ENCODE data around the gene GGA1.

The GGA1 gene

GRCh38 chr22:37665487-37665886, 56.9 kb downstream of the GGA1 start:
- Histone ChIP-seq H3K27ac (ENCODE audit: low read depth, low read length) (no peak overlapping the region), H3K9ac (ENCODE audit: low read length) (no peak overlapping the region), H3K36me3 (ENCODE audit: control insufficient read depth, insufficient read depth, low read length) (peaks cover 23% of the 10 kb centered on the region)

GRCh38 chr22:37669586-37669985, 61.0 kb downstream of the GGA1 start:
- no peak overlapping the region for H3K9ac ChIP-seq (ENCODE audit: low read length)
- H3K27ac ChIP-seq (ENCODE audit: low read depth, low read length): no peak overlapping the region
- H3K36me3 ChIP-seq (ENCODE audit: control insufficient read depth, insufficient read depth, low read length): peaks cover 23% of the 10 kb centered on the region
- H3K4me3 ChIP-seq (ENCODE audit: low read depth, low read length): no peak overlapping the region
- no peaks in the 10 kb centered on the region for H3K27me3 ChIP-seq (ENCODE audit: control insufficient read depth, insufficient read depth, low read length)
- H3K4me1 ChIP-seq (ENCODE audit: control insufficient read depth, insufficient read depth, low read length): 0 out of 2 replicates have a peak, but pooled peaks cover 9% of the 10 kb centered on the region
- H3K9me3 ChIP-seq (ENCODE audit: control insufficient read depth, insufficient read depth, low read depth, low read length): no peaks in the 10 kb centered on the region

More at GRCh38 chr22:37665487-37665886, 56.9 kb downstream of the GGA1 start:
- Histone ChIP-seq H3K9me3 (ENCODE audit: control insufficient read depth, insufficient read depth, low read depth, low read length) (no peaks in the 10 kb centered on the region), H3K27me3 (ENCODE audit: control insufficient read depth, insufficient read depth, low read length) (no peaks in the 10 kb centered on the region), H3K4me1 (ENCODE audit: control insufficient read depth, insufficient read depth, low read length) (peaks cover 13% of the 10 kb centered on the region), H3K4me3 (ENCODE audit: low read depth, low read length) (no peak overlapping the region)

- peaks cover 20% of the 10 kb centered on the region for H3K4me1 ChIP-seq (ENCODE audit: control insufficient read depth, insufficient read depth, low read length)
- no peaks in the 10 kb centered on the region for H3K27me3 ChIP-seq (ENCODE audit: control insufficient read depth, insufficient read depth, low read length)
- H3K9ac ChIP-seq (ENCODE audit: low read length): no peak overlapping the region
- H3K36me3 ChIP-seq (ENCODE audit: control insufficient read depth, insufficient read depth, low read length): peaks cover 2% of the 10 kb centered on the region; the same call in 1 of the 2 replicates
- H3K27ac ChIP-seq (ENCODE audit: low read depth, low read length): no peak overlapping the region
- H3K9me3 ChIP-seq (ENCODE audit: control insufficient read depth, insufficient read depth, low read depth, low read length): no peaks in the 10 kb centered on the region
- H3K4me3 ChIP-seq (ENCODE audit: low read depth, low read length): no peak overlapping the region
These were observed 63.7 kb downstream of the GGA1 start for GRCh38 chr22:37672206-37672919.

- Histone ChIP-seq H3K27ac (ENCODE audit: low read depth, low read length) (no peak overlapping the region), H3K4me1 (ENCODE audit: control insufficient read depth, insufficient read depth, low read length) (peaks cover 15% of the 10 kb centered on the region), H3K9ac (ENCODE audit: low read length) (no peak overlapping the region), H3K4me3 (ENCODE audit: low read depth, low read length) (no peak overlapping the region), H3K36me3 (ENCODE audit: control insufficient read depth, insufficient read depth, low read length) (peaks cover under 1% of the 10 kb centered on the region; the same call in 1 of the 2 replicates), H3K9me3 (ENCODE audit: control insufficient read depth, insufficient read depth, low read depth, low read length) (no peaks in the 10 kb centered on the region), H3K27me3 (ENCODE audit: control insufficient read depth, insufficient read depth, low read length) (no peaks in the 10 kb centered on the region)
These were observed 64.4 kb downstream of the GGA1 start for GRCh38 chr22:37672920-37673455.

GRCh38 chr22:37674248-37674647, 65.6 kb downstream of the GGA1 start:
- Histone ChIP-seq H3K36me3 (ENCODE audit: control insufficient read depth, insufficient read depth, low read length) (peaks cover 5% of the 10 kb centered on the region; the same call in 1 of the 2 replicates), H3K27me3 (ENCODE audit: control insufficient read depth, insufficient read depth, low read length) (no peaks in the 10 kb centered on the region), H3K4me3 (ENCODE audit: low read depth, low read length) (no peak overlapping the region), H3K9ac (ENCODE audit: low read length) (no peak overlapping the region), H3K27ac (ENCODE audit: low read depth, low read length) (no peak overlapping the region), H3K4me1 (ENCODE audit: control insufficient read depth, insufficient read depth, low read length) (peaks cover 15% of the 10 kb centered on the region), H3K9me3 (ENCODE audit: control insufficient read depth, insufficient read depth, low read depth, low read length) (no peaks in the 10 kb centered on the region)

GRCh38 chr22:37674951-37675929, 66.6 kb downstream of the GGA1 start, which contains the start of gene LGALS1:
Gene LGALS1 (plus strand): TSS chr22:37675636. CDS start chr22:37675703, 67 bp downstream.
- Histone ChIP-seq H3K4me3 (ENCODE audit: low read depth, low read length) (peak within 1 kb of the TSS; percentile 57), H3K27ac (ENCODE audit: low read depth, low read length) (peak within 1 kb of the TSS; percentile 67; the same call in 1 of the 2 replicates), H3K27me3 (ENCODE audit: control insufficient read depth, insufficient read depth, low read length) (no peaks in the 10 kb centered on the region), H3K36me3 (ENCODE audit: control insufficient read depth, insufficient read depth, low read length) (peaks cover 12% of the 10 kb centered on the region; the same call in 1 of the 2 replicates), H3K9ac (ENCODE audit: low read length) (peak within 1 kb of the TSS; percentile 63), H3K4me1 (ENCODE audit: control insufficient read depth, insufficient read depth, low read length) (peaks cover 15% of the 10 kb centered on the region), H3K9me3 (ENCODE audit: control insufficient read depth, insufficient read depth, low read depth, low read length) (no peaks in the 10 kb centered on the region)

- H3K27ac ChIP-seq (ENCODE audit: low read depth, low read length): peak overlapping the region; percentile 16; the same call in 1 of the 2 replicates
- no peaks in the 10 kb centered on the region for H3K27me3 ChIP-seq (ENCODE audit: control insufficient read depth, insufficient read depth, low read length)
- no peaks in the 10 kb centered on the region for H3K9me3 ChIP-seq (ENCODE audit: control insufficient read depth, insufficient read depth, low read depth, low read length)
- H3K4me1 ChIP-seq (ENCODE audit: control insufficient read depth, insufficient read depth, low read length): peaks cover 15% of the 10 kb centered on the region
- H3K9ac ChIP-seq (ENCODE audit: low read length): peak overlapping the region; percentile 32
- peaks cover 12% of the 10 kb centered on the region; the same call in 1 of the 2 replicates for H3K36me3 ChIP-seq (ENCODE audit: control insufficient read depth, insufficient read depth, low read length)
- H3K4me3 ChIP-seq (ENCODE audit: low read depth, low read length): peak overlapping the region; percentile 48
These were observed 67.5 kb downstream of the GGA1 start for GRCh38 chr22:37675930-37676735.

GRCh38 chr22:37676736-37677492, 68.3 kb downstream of the GGA1 start:
- Histone ChIP-seq H3K27ac (ENCODE audit: low read depth, low read length) (peak overlapping the region; percentile 16; the same call in 1 of the 2 replicates), H3K9me3 (ENCODE audit: control insufficient read depth, insufficient read depth, low read depth, low read length) (no peaks in the 10 kb centered on the region), H3K4me3 (ENCODE audit: low read depth, low read length) (peak overlapping the region; percentile 48), H3K27me3 (ENCODE audit: control insufficient read depth, insufficient read depth, low read length) (no peaks in the 10 kb centered on the region), H3K9ac (ENCODE audit: low read length) (peak overlapping the region; percentile 32), H3K36me3 (ENCODE audit: control insufficient read depth, insufficient read depth, low read length) (peaks cover 12% of the 10 kb centered on the region; the same call in 1 of the 2 replicates), H3K4me1 (ENCODE audit: control insufficient read depth, insufficient read depth, low read length) (peaks cover 11% of the 10 kb centered on the region)

- H3K4me1 ChIP-seq (ENCODE audit: control insufficient read depth, insufficient read depth, low read length): peaks cover 11% of the 10 kb centered on the region
These were observed 68.9 kb downstream of the GGA1 start for GRCh38 chr22:37677493-37677974.

More at GRCh38 chr22:37677493-37677974, 68.9 kb downstream of the GGA1 start:
- H3K36me3 ChIP-seq (ENCODE audit: control insufficient read depth, insufficient read depth, low read length): peaks cover 12% of the 10 kb centered on the region; the same call in 1 of the 2 replicates
- no peaks in the 10 kb centered on the region for H3K9me3 ChIP-seq (ENCODE audit: control insufficient read depth, insufficient read depth, low read depth, low read length)
- H3K27ac ChIP-seq (ENCODE audit: low read depth, low read length): no peak overlapping the region
- no peak overlapping the region for H3K9ac ChIP-seq (ENCODE audit: low read length)
- H3K4me3 ChIP-seq (ENCODE audit: low read depth, low read length): peak overlapping the region; percentile 48
- no peaks in the 10 kb centered on the region for H3K27me3 ChIP-seq (ENCODE audit: control insufficient read depth, insufficient read depth, low read length)

Data from HUES6 (cell line).